Prostate gland (tissue), 2 donors: ENCODE data around the gene PTPRE. TPM values are rescaled to one million over a fixed set of nuclear protein-coding genes. Genes with fewer than 3 reads are reported as not detected.

Experiments used
- DNase-seq: peaks from one replicate; pipeline ENCODE4 v3.0.0-alpha.2; 2019; ENCODE audit warnings: low spot score
- H3K27ac ChIP-seq, 2 donors: fragments of 200-600 bp; sonication (generic); 2 replicates each; pipeline ENCODE4 v1.5.1; 2017 to 2019
- H3K27me3 ChIP-seq: fragments of 200-600 bp; sonication (generic); replicated peaks from 2 replicates; pipeline ENCODE4 v1.5.1; 2019; ENCODE audit not compliant: insufficient read depth
- H3K36me3 ChIP-seq, 2 donors: fragments of 200-600 bp; sonication (generic); 1 replicate in 1 of 2; 2 replicates in 1 of 2; pipeline versions ENCODE4 v1.5.1 to v1.8.1; 2017 to 2019
- H3K4me1 ChIP-seq: fragments of 200-600 bp; sonication (generic); replicated peaks from 2 replicates; pipeline ENCODE4 v1.5.1; 2019
- H3K4me3 ChIP-seq, 2 donors: fragments of 200-600 bp; sonication (generic); 2 replicates each; pipeline ENCODE4 v1.5.1; 2017 to 2019
- H3K9me3 ChIP-seq: fragments of 200-600 bp; sonication (generic); 2 replicates; pipeline ENCODE4 v1.5.1; 2017
- POLR2A ChIP-seq: fragments of 450-650 bp; IDR thresholded peaks from one replicate; pipeline ENCODE4 v1.6.1; 2016; ENCODE audit warnings: antibody characterized with exemption, mild to moderate bottlenecking
- POLR2AphosphoS5 ChIP-seq: sonication (generic); formaldehyde crosslinking; IDR thresholded peaks from one replicate; pipeline ENCODE4 v1.6.1; 2017; ENCODE audit warnings: antibody characterized with exemption
- WGBS: methylation state at CpG from one replicate; pipeline ENCODE4 v1.1.5; 2018; 5-methylcytosine and 5-hydroxymethylcytosine counted together
- intact Hi-C: fragments of 100-400 bp; cut with DNase I; formaldehyde crosslinking; loops from one replicate; pipeline ENCODE4 v1.14.2; 2022
- total RNA-seq, 2 donors: library from RNA; depleted of rRNA; stranded (reverse); fragments of >200 nt; gene quantifications; one replicate each; pipeline ENCODE4 v1.1.0, GENCODE V29; 2016
- TF ChIP-seq, protein P1 (sequence below), 4 experiments: fragments of 200-600 bp in 2 of 4; fragments of 450-650 bp in 2 of 4; sonication (generic) in 2 of 4; IDR thresholded peaks; 1 replicate in 3 of 4; 2 replicates in 1 of 4; pipeline ENCODE4 v1.5.1; 2016 to 2019; ENCODE audit warnings: antibody characterized with exemption in 4 of 4, mild to moderate bottlenecking in 2 of 4, moderate library complexity in 2 of 4

PTPRE gene
- total RNA-seq, 2 donors from 2014 or later, result 4.5 to 14.3 TPM

DNA sequence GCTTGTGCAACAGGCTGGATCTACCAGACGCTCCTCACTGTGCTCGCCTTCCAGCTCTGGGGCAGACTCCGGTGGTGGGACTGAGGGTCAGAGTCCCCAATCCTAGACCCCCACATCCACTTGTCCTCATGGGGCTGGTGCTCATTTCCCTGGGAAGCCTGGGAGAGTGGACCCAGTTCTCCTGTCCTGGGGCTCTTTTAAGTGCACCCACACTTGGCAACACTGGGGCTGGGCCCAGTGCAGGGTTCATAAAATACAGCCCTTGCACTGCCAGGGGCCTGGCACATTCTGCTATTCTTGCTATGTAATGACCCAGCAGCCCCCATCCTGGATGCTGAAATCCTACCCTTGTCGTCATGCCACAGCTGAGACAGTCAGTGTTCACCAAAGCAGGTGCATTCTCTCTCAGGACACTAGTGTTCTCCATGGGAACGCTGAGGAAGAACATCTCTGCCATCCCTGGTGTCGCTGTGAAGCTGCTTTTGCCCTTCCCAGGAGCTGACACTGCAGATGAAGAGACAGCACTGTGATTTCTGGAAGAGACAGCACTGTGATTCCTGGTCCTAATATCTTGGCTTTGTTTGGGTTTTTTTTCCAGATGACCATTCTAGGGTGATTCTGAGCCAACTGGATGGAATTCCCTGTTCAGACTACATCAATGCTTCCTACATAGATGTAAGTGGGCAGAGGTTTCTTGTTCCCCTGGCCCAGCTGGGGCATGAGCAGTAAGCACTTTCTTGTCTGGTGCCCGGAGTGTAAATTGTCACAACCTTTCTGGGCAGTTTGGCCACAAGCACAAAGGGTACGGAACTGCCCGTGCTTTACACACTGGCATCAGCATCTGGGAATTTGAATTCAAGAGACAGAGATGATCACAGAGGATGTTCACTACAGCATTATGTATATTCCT is 153.7 kb downstream of the PTPRE start:
- intact Hi-C loops, result no loop called here
- TF ChIP-seq, protein P1, sequence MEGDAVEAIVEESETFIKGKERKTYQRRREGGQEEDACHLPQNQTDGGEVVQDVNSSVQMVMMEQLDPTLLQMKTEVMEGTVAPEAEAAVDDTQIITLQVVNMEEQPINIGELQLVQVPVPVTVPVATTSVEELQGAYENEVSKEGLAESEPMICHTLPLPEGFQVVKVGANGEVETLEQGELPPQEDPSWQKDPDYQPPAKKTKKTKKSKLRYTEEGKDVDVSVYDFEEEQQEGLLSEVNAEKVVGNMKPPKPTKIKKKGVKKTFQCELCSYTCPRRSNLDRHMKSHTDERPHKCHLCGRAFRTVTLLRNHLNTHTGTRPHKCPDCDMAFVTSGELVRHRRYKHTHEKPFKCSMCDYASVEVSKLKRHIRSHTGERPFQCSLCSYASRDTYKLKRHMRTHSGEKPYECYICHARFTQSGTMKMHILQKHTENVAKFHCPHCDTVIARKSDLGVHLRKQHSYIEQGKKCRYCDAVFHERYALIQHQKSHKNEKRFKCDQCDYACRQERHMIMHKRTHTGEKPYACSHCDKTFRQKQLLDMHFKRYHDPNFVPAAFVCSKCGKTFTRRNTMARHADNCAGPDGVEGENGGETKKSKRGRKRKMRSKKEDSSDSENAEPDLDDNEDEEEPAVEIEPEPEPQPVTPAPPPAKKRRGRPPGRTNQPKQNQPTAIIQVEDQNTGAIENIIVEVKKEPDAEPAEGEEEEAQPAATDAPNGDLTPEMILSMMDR (IDR thresholded peaks at IDR 0.05), result no peak
- TF ChIP-seq POLR2AphosphoS5 (no peak), POLR2A (no peak)
- no peaks in the 10 kb centered on the region for H3K27me3 ChIP-seq
- WGBS, result 85% methylated on average over 9 of the region's 9 CpGs
- H3K36me3 ChIP-seq, result no peaks in the 10 kb centered on the region
- H3K9me3 ChIP-seq, result no peaks in the 10 kb centered on the region
- no peak overlapping the region for H3K4me3 ChIP-seq
- no peak for DNase-seq
- no peak overlapping the region for H3K27ac ChIP-seq
- no peaks in the 10 kb centered on the region for H3K4me1 ChIP-seq

- Histone ChIP-seq H3K36me3 (no peaks in the 10 kb centered on the region), H3K9me3 (no peaks in the 10 kb centered on the region), H3K27me3 (no peaks in the 10 kb centered on the region), H3K27ac (no peak overlapping the region), H3K4me3 (no peak overlapping the region), H3K4me1 (no peaks in the 10 kb centered on the region)
- no peak for TF ChIP-seq POLR2AphosphoS5
- TF ChIP-seq, protein P1 (IDR thresholded peaks at IDR 0.05), result no peak
- TF ChIP-seq POLR2A, result no peak
- 81% methylated on average over 14 of the region's 14 CpGs for WGBS
- intact Hi-C loops, result no loop called here
- no peak for DNase-seq
Observed at GRCh38 chr10:128061306-128062300, 154.7 kb downstream of the PTPRE start.

DNA sequence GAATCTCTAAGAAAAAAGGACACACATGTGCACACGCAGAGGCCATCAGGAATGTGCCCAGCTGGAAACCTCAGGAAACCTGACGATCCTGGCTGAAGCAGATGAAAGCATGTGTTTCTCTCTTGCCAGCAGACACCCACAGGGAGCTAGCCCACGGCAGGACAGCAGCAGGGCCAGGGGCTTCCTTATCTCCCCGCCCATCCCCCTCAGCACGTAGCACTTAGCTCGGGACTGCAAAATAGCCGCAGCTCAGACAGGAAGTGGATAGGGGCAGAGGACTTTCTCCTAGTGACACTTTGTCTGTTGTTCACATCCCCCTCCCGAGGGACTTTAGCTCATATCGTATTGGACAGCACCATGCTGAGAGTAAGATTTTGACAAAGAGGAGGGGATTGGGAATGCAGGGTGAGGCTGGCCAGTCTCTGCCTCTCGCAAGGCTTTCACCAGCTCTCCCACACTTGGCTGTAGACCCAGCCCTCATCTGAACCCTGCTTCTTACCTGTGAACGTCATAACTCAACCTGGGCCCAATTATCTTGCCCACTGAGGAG is 155.5 kb downstream of the PTPRE start:
- H3K4me3 ChIP-seq, result no peak overlapping the region
- no peak for DNase-seq
- intact Hi-C loops, result no loop called here
- 50% methylated on average over 11 of the region's 11 CpGs for WGBS
- no peak overlapping the region for H3K27ac ChIP-seq
- no peaks in the 10 kb centered on the region for H3K9me3 ChIP-seq
- no peaks in the 10 kb centered on the region for H3K36me3 ChIP-seq
- H3K27me3 ChIP-seq, result no peaks in the 10 kb centered on the region
- TF ChIP-seq POLR2AphosphoS5, result no peak
- TF ChIP-seq POLR2A, result no peak
- H3K4me1 ChIP-seq, result no peaks in the 10 kb centered on the region

- no peak for DNase-seq
- intact Hi-C loops, result no loop called here
- Histone ChIP-seq H3K4me1 (no peaks in the 10 kb centered on the region), H3K27ac (no peak overlapping the region), H3K4me3 (no peak overlapping the region), H3K9me3 (no peaks in the 10 kb centered on the region), H3K27me3 (no peaks in the 10 kb centered on the region), H3K36me3 (no peaks in the 10 kb centered on the region)
- 71% methylated on average over 19 of the region's 19 CpGs for WGBS
- TF ChIP-seq, protein P1 (IDR thresholded peaks at IDR 0.05), result no peak
- TF ChIP-seq POLR2AphosphoS5 (no peak), POLR2A (no peak)
Observed at GRCh38 chr10:128062881-128063563, 156.1 kb downstream of the PTPRE start.
